Measurements from ENCODE around the gene PTGIS. TPM values are rescaled to one million over a fixed set of nuclear protein-coding genes. Genes with fewer than 3 reads are reported as not detected.
A peak's percentile ranks its signal among the peaks of the same experiment; 100 is the strongest.

The PTGIS gene
- total and polyA plus RNA-seq, 2 experiments from 2014 or later: 2.1 to 7.8 TPM

GRCh38 chr20:49544535-49544934 is 23.4 kb downstream of the PTGIS start:
- H3K36me3 ChIP-seq: no peaks in the 10 kb centered on the region
- TF ChIP-seq CTCF (IDR thresholded peaks at IDR 0.05; ENCODE audit: low read depth, low read length): no peak
- H3K9me3 ChIP-seq (ENCODE audit: low read depth): no peaks in the 10 kb centered on the region

DNA sequence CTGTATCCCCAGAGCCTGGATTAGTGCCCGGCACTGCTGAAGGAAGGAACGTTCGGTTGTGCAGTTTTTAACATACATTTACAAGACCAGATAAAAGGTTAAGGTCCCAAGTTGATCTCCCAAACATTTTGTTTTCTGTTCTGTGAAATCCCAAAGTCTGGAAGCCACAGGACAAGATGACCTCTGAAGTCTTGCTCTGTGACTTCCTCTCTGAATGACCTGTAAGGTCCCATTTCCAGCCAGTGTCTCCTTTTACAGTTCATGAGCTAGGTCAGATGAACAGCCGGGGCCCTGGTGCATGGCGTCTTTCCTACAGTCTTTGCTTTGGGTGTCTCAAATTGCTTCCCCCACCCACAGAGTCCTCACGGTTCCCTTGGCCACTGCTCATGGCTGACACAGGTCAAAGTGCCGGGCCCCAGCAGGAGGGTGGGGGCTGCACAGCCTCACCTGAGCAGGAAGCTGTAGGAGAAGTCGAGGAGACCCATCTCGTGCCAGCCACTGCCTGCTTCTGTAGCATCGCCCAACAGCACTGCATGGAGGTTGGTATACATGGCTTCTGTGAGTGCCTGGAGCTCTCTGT is 24.0 kb downstream of the PTGIS start:
- Histone ChIP-seq H3K4me1 (ENCODE audit: low read depth) (no peaks in the 10 kb centered on the region), H3K27me3 (no peaks in the 10 kb centered on the region), H3K9me3 (ENCODE audit: low read depth) (no peaks in the 10 kb centered on the region), H3K4me3 (no peak overlapping the region), H3K27ac (no peak overlapping the region), H3K36me3 (no peaks in the 10 kb centered on the region)
- DNase-seq (ENCODE audit: low read depth in 1 of 2, low spot score in 1 of 2): no peak
- TF ChIP-seq CTCF (IDR thresholded peaks at IDR 0.05; ENCODE audit: low read depth, low read length): no peak

More at GRCh38 chr20:49544535-49544934, 23.4 kb downstream of the PTGIS start:
- Histone ChIP-seq H3K4me1 (ENCODE audit: low read depth) (no peaks in the 10 kb centered on the region), H3K27ac (no peak overlapping the region), H3K27me3 (no peaks in the 10 kb centered on the region), H3K4me3 (no peak overlapping the region)
- no peak for DNase-seq (ENCODE audit: low read depth in 1 of 2, low spot score in 1 of 2)

DNA sequence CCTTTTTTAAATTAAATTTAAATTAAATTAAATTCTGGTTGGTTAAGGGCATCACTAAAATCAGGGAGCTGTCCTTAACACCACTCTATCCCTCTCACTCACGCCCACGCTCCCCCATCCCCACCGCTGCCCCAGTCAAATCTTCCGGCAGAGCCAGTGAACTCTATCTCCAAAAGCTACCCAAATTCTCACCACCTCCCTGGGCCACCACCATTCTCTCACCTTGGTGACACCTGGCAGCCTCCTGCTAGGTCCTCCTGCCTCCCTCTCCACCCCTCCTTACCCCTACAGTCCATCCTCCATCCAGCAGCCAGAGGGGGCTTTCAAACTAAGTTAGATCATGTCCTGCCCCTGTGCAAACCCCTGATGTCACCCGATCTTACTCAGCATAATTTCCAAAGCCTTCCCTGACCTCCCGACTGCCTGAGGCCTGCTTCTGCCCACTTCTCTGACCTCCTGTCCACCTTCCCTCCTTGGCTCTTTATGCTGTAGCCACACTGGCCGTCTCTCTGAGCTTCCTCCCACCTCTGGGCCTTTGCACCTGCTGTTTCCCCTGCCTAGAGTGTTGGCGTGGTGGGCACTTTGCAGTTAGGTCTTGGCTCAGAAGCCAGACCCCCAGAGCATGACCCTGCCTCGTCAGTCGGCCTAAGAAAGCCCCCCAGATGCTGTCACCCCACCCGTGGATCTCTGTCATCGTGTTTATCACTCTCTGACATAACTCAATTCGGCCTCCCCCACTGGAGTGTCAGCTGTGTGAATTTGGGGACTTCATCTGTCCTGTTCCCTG is 24.7 kb downstream of the PTGIS start:
- Histone ChIP-seq H3K27ac (no peak overlapping the region), H3K4me1 (ENCODE audit: low read depth) (no peaks in the 10 kb centered on the region), H3K36me3 (no peaks in the 10 kb centered on the region), H3K27me3 (no peaks in the 10 kb centered on the region), H3K4me3 (no peak overlapping the region), H3K9me3 (ENCODE audit: low read depth) (no peaks in the 10 kb centered on the region)
- no peak for TF ChIP-seq CTCF (IDR thresholded peaks at IDR 0.05; ENCODE audit: low read depth, low read length)
- no peak for DNase-seq (ENCODE audit: low read depth in 1 of 2, low spot score in 1 of 2)

DNA sequence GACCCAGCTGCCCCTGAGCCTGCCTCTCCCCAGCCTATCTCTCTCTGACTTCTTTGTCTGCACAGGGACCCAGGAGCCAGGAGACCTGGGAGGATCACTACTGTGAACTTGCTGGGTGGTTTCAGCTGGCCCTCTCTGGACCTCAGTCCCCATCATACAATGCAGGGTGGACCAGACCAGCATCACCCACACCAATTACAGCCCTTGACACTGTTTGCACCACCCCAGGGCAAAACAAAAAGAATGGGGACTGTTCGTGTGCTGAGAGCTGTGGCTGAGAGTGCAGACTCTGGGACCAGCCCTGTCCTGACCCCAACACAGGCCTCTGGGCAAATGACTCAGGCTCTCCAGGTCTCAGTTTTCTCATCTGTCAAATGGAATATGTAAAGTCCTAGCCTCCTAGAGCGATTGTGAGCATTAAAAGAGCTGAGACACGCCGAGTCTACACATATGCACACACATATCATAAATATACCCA is 25.4 kb downstream of the PTGIS start:
- Histone ChIP-seq H3K27ac (no peak overlapping the region), H3K4me3 (no peak overlapping the region), H3K9me3 (ENCODE audit: low read depth) (no peaks in the 10 kb centered on the region), H3K27me3 (no peaks in the 10 kb centered on the region), H3K36me3 (no peaks in the 10 kb centered on the region), H3K4me1 (ENCODE audit: low read depth) (no peaks in the 10 kb centered on the region)
- DNase-seq (ENCODE audit: low read depth in 1 of 2, low spot score in 1 of 2): no peak
- no peak for TF ChIP-seq CTCF (IDR thresholded peaks at IDR 0.05; ENCODE audit: low read depth, low read length)

DNA sequence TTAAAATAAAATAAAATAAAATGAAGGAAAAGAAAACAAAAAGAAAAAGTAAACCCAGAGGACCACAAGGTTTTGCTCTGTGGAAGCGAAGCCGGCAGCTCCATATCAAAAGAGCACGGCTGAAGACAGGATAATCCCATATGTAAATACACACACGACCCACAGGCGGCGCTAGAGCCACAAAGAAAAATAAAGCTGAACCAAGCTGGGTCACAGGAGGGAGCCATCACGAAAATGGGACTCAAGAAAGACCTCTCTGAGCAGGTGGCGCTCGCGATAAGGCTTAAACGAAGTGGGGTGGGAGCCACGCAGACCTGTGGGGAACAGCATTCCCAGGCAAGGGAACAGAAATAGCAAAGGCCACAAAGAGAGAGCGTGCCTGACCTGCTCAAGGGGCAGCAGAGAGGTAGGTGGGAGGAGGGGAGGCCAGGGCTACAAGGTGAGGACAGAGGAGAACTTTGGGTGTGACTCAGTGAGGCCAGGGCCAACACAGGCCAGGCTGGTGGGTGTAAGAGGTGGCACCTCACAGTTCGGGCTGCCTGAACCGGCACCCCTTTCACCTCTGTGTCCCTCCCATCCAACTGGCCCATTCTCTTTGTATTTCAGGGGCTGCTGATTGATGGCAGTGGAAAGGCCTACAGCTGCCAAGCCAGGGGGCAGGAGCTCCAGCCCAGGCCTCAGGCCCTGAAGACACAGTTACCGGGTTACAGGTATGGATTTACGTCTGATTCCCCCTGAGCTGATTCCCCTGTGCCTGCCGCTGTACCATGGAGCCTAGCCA is 26.0 kb downstream of the PTGIS start:
- H3K4me1 ChIP-seq (ENCODE audit: low read depth): no peaks in the 10 kb centered on the region
- DNase-seq (ENCODE audit: low read depth in 1 of 2, low spot score in 1 of 2): peak; percentile 79 to 83
- H3K27me3 ChIP-seq: no peaks in the 10 kb centered on the region
- no peaks in the 10 kb centered on the region for H3K9me3 ChIP-seq (ENCODE audit: low read depth)
- no peaks in the 10 kb centered on the region for H3K36me3 ChIP-seq
- TF ChIP-seq CTCF (IDR thresholded peaks at IDR 0.05; ENCODE audit: low read depth, low read length): peak; percentile 81
- H3K4me3 ChIP-seq: no peak overlapping the region
- no peak overlapping the region for H3K27ac ChIP-seq
